ENCODE measurements around the gene ZNF787.

GRCh38 chr19:56170261-56170660, 49.2 kb upstream of the ZNF787 start:
- no peak for TF ChIP-seq CTCF (IDR thresholded peaks at IDR 0.05)
- no peak for TF ChIP-seq POLR2A (IDR thresholded peaks at IDR 0.05)

All from ovary (tissue), 3 donors.